C4-2B (cell line): Measurements from ENCODE around the gene UGT1A4.

Experiments
- H3K27ac ChIP-seq: fragments of 450-650 bp; 2 replicates; pipeline ENCODE4 v1.5.1; 2017
- ZFX ChIP-seq: fragments of 450-650 bp; IDR thresholded peaks from 2 replicates; pipeline ENCODE4 v1.6.1; 2017
- TF ChIP-seq, protein P1 (sequence below): fragments of 450-650 bp; conservative IDR thresholded peaks from 2 replicates; pipeline ENCODE4 v1.5.1; 2017; ENCODE audit warnings: mild to moderate bottlenecking

Gene UGT1A4

GRCh38 chr2:233718552-233718951 lies at the start of gene UGT1A4:
TSS of gene UGT1A4 (plus strand) at chr2:233718736. CDS start at chr2:233718821, 85 bp downstream.
- H3K27ac ChIP-seq = no peak within 1 kb of the TSS

GRCh38 chr2:233671290-233672161 lies 47.0 kb upstream of the UGT1A4 start, which contains the start of gene UGT1A9:
TSS of gene UGT1A9 (plus strand) at chr2:233671898. CDS start at chr2:233671935, 37 bp downstream.
- TF ChIP-seq, protein P1, sequence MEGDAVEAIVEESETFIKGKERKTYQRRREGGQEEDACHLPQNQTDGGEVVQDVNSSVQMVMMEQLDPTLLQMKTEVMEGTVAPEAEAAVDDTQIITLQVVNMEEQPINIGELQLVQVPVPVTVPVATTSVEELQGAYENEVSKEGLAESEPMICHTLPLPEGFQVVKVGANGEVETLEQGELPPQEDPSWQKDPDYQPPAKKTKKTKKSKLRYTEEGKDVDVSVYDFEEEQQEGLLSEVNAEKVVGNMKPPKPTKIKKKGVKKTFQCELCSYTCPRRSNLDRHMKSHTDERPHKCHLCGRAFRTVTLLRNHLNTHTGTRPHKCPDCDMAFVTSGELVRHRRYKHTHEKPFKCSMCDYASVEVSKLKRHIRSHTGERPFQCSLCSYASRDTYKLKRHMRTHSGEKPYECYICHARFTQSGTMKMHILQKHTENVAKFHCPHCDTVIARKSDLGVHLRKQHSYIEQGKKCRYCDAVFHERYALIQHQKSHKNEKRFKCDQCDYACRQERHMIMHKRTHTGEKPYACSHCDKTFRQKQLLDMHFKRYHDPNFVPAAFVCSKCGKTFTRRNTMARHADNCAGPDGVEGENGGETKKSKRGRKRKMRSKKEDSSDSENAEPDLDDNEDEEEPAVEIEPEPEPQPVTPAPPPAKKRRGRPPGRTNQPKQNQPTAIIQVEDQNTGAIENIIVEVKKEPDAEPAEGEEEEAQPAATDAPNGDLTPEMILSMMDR = no peak
- no peak for TF ChIP-seq ZFX
- H3K27ac ChIP-seq = no peak within 1 kb of the TSS

More at GRCh38 chr2:233718552-233718951, at the start of gene UGT1A4:
- TF ChIP-seq ZFX = no peak
- TF ChIP-seq, protein P1 = no peak

DNA sequence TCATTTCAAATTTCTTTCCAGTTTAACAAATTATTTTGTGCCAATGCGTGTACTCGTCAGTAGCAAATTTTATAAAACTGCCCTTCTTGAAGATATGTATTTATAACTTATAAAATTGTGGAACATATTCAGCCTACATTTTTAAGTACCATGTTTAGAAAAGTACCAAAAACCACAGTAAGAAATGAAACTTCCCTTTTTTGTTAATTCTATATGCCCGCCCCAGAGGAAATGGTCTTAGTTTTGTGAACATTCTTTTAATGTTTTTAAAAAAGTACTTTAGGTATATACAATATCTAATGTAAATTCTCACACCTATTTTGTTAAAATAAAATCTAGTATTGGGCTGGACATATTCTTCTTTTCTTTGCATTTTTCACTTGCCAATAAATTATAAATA lies 45.6 kb upstream of the UGT1A4 start:
- no peak overlapping the region for H3K27ac ChIP-seq
- TF ChIP-seq ZFX = no peak

DNA sequence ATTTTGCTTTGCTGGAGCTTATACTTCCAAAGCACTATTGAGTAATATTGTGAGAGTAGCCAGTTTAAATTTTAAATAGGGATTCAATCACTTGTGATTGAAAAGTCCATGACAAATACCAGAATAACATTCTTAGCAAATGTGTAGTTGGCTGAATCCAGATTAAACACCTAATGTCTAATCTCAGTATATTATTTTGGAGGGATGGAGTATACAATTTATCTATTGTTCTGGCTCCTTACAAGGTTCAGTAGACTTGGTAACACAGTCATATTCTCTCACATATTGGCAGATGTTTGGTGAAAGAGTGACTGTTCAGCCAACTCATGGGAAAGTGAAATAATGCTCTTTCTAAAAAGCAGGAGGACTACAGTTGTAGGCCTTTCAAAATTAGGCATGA lies 44.6 kb upstream of the UGT1A4 start:
- H3K27ac ChIP-seq = no peak overlapping the region
- no peak for TF ChIP-seq ZFX
- TF ChIP-seq, protein P1 = no peak

DNA sequence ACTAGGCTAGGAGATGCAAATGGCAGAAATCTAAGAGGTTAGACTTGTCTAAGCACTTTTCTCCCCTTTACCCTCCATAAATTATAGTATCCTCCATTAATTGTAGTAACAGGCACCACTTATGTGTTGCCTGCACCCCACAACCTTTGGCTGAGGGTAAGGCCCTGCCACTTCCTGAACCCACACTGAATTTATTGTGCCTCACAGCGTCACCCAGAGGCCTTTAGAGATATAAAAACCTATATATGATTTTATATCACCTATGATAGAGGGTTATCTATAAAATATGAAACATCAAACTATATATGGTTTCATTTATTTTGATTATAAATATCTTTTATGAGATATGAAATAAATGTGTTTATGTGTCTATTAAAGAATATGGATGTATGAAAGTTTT lies 44.2 kb upstream of the UGT1A4 start:
- H3K27ac ChIP-seq = no peak overlapping the region
- TF ChIP-seq ZFX = no peak
- TF ChIP-seq, protein P1 = no peak

- TF ChIP-seq, protein P1 = peak; percentile 37
- TF ChIP-seq ZFX = no peak
- H3K27ac ChIP-seq = no peak overlapping the region
Measured at GRCh38 chr2:233674995-233675394, 43.5 kb upstream of the UGT1A4 start.

- H3K27ac ChIP-seq = no peak overlapping the region
- no peak for TF ChIP-seq ZFX
- TF ChIP-seq, protein P1 = no peak
Measured at GRCh38 chr2:233676046-233676445, 42.5 kb upstream of the UGT1A4 start.
